Stimulated activated naive CD8-positive, alpha-beta T cell treated with anti-CD3 and anti-CD28 coated beads, Interleukin-15, Interleukin-2, amounts not matched to agents 100 ng/mL and 50 ng/mL, for 24 hours (primary cell): ENCODE results near the gene CACNG5.
"Not testable (repeated sequence)": the region's sequence is repeated elsewhere in the genome, so short reads cannot be mapped to it uniquely, and the experiment has no call there.

Experiments
- H3K27ac Mint-ChIP-seq: one replicate; pipeline ENCODE4 v1.8.0; 2021; ENCODE audit warnings: mild to moderate bottlenecking, mixed read lengths
- H3K27me3 Mint-ChIP-seq: one replicate; pipeline ENCODE4 v1.8.0; 2021; ENCODE audit warnings: mixed read lengths
- H3K36me3 Mint-ChIP-seq: one replicate; pipeline ENCODE4 v1.8.0; 2021; ENCODE audit warnings: low read depth, mixed read lengths
- H3K4me1 Mint-ChIP-seq: one replicate; pipeline ENCODE4 v1.8.0; 2021; ENCODE audit warnings: low read depth, mixed read lengths
- H3K4me3 Mint-ChIP-seq: one replicate; pipeline ENCODE4 v1.8.0; 2021; ENCODE audit warnings: mild to moderate bottlenecking, mixed read lengths
- H3K9me3 Mint-ChIP-seq: one replicate; pipeline ENCODE4 v1.8.0; 2021; ENCODE audit warnings: mixed read lengths

Gene CACNG5

GRCh38 chr17:66898536-66898935 is 63.6 kb downstream of the CACNG5 start:
- Mint-ChIP-seq H3K27ac (no peak overlapping the region), H3K36me3 (no peaks in the 10 kb centered on the region), H3K4me1 (no peaks in the 10 kb centered on the region), H3K4me3 (no peak overlapping the region), H3K27me3 (peaks cover 2% of the 10 kb centered on the region), H3K9me3 (no peaks in the 10 kb centered on the region)

GRCh38 chr17:66900126-66901010 is 65.5 kb downstream of the CACNG5 start:
- Mint-ChIP-seq H3K27ac (no peak overlapping the region), H3K4me1 (no peaks in the 10 kb centered on the region), H3K4me3 (no peak overlapping the region), H3K36me3 (no peaks in the 10 kb centered on the region), H3K27me3 (peaks cover 3% of the 10 kb centered on the region), H3K9me3 (no peaks in the 10 kb centered on the region)

- H3K4me1 Mint-ChIP-seq, H3K9me3 Mint-ChIP-seq, H3K36me3 Mint-ChIP-seq, H3K27me3 Mint-ChIP-seq, H3K4me3 Mint-ChIP-seq, H3K27ac Mint-ChIP-seq: not testable (repeated sequence)
Observed at GRCh38 chr17:66903296-66903695, 68.4 kb downstream of the CACNG5 start.

- Mint-ChIP-seq H3K27me3 (peaks cover 3% of the 10 kb centered on the region), H3K4me3 (no peak overlapping the region), H3K4me1 (no peaks in the 10 kb centered on the region)
Observed at GRCh38 chr17:66903781-66904180, 68.9 kb downstream of the CACNG5 start.

GRCh38 chr17:66904760-66905624 is 70.1 kb downstream of the CACNG5 start:
- H3K27me3 Mint-ChIP-seq: peaks cover 3% of the 10 kb centered on the region
- no peaks in the 10 kb centered on the region for H3K36me3 Mint-ChIP-seq
- no peaks in the 10 kb centered on the region for H3K4me1 Mint-ChIP-seq
- no peaks in the 10 kb centered on the region for H3K9me3 Mint-ChIP-seq
- H3K27ac Mint-ChIP-seq: no peak overlapping the region
- H3K4me3 Mint-ChIP-seq: no peak overlapping the region

More at GRCh38 chr17:66903781-66904180, 68.9 kb downstream of the CACNG5 start:
- H3K36me3 Mint-ChIP-seq: no peaks in the 10 kb centered on the region
- no peak overlapping the region for H3K27ac Mint-ChIP-seq
- H3K9me3 Mint-ChIP-seq: no peaks in the 10 kb centered on the region

GRCh38 chr17:66906321-66907278 is 71.7 kb downstream of the CACNG5 start:
- no peaks in the 10 kb centered on the region for H3K36me3 Mint-ChIP-seq
- H3K27me3 Mint-ChIP-seq: peaks cover 3% of the 10 kb centered on the region
- no peak overlapping the region for H3K27ac Mint-ChIP-seq
- H3K9me3 Mint-ChIP-seq: no peaks in the 10 kb centered on the region
- no peak overlapping the region for H3K4me3 Mint-ChIP-seq
- H3K4me1 Mint-ChIP-seq: no peaks in the 10 kb centered on the region

GRCh38 chr17:66909804-66910373 is 75.0 kb downstream of the CACNG5 start:
- Mint-ChIP-seq H3K4me1 (no peaks in the 10 kb centered on the region), H3K4me3 (no peak overlapping the region), H3K36me3 (no peaks in the 10 kb centered on the region), H3K27ac (no peak overlapping the region), H3K9me3 (no peaks in the 10 kb centered on the region), H3K27me3 (peaks cover 3% of the 10 kb centered on the region)

- no peaks in the 10 kb centered on the region for H3K36me3 Mint-ChIP-seq
- peaks cover 5% of the 10 kb centered on the region for H3K27me3 Mint-ChIP-seq
- no peaks in the 10 kb centered on the region for H3K4me1 Mint-ChIP-seq
- H3K4me3 Mint-ChIP-seq: no peak overlapping the region
- no peak overlapping the region for H3K27ac Mint-ChIP-seq
- no peaks in the 10 kb centered on the region for H3K9me3 Mint-ChIP-seq
Observed at GRCh38 chr17:66910651-66911285, 75.9 kb downstream of the CACNG5 start.

GRCh38 chr17:66915204-66915611 is 80.3 kb downstream of the CACNG5 start:
- Mint-ChIP-seq H3K27me3 (peaks cover 13% of the 10 kb centered on the region), H3K36me3 (no peaks in the 10 kb centered on the region)

GRCh38 chr17:66915792-66916191 is 80.9 kb downstream of the CACNG5 start:
- Mint-ChIP-seq H3K4me1 (no peaks in the 10 kb centered on the region), H3K27ac (no peak overlapping the region)

More at GRCh38 chr17:66915204-66915611, 80.3 kb downstream of the CACNG5 start:
- no peak overlapping the region for H3K27ac Mint-ChIP-seq
- H3K9me3 Mint-ChIP-seq: no peaks in the 10 kb centered on the region
- no peaks in the 10 kb centered on the region for H3K4me1 Mint-ChIP-seq
- H3K4me3 Mint-ChIP-seq: no peak overlapping the region

GRCh38 chr17:66916946-66917345 is 82.0 kb downstream of the CACNG5 start:
- Mint-ChIP-seq H3K27ac (no peak overlapping the region), H3K4me3 (no peak overlapping the region), H3K4me1 (no peaks in the 10 kb centered on the region), H3K9me3 (peaks cover 5% of the 10 kb centered on the region), H3K36me3 (peaks cover 4% of the 10 kb centered on the region), H3K27me3 (peaks cover 17% of the 10 kb centered on the region)

More at GRCh38 chr17:66915792-66916191, 80.9 kb downstream of the CACNG5 start:
- H3K9me3 Mint-ChIP-seq: no peaks in the 10 kb centered on the region
- no peaks in the 10 kb centered on the region for H3K36me3 Mint-ChIP-seq
- H3K4me3 Mint-ChIP-seq: no peak overlapping the region
- peaks cover 13% of the 10 kb centered on the region for H3K27me3 Mint-ChIP-seq

GRCh38 chr17:66918896-66919295 is 84.0 kb downstream of the CACNG5 start:
- Mint-ChIP-seq H3K9me3 (peaks cover 7% of the 10 kb centered on the region), H3K27ac (no peak overlapping the region), H3K27me3 (peaks cover 19% of the 10 kb centered on the region), H3K36me3 (peaks cover 4% of the 10 kb centered on the region), H3K4me3 (no peak overlapping the region), H3K4me1 (no peaks in the 10 kb centered on the region)

- H3K4me1 Mint-ChIP-seq: no peaks in the 10 kb centered on the region
- peaks cover 26% of the 10 kb centered on the region for H3K27me3 Mint-ChIP-seq
- no peak overlapping the region for H3K27ac Mint-ChIP-seq
- no peak overlapping the region for H3K4me3 Mint-ChIP-seq
- H3K36me3 Mint-ChIP-seq: peaks cover 4% of the 10 kb centered on the region
- peaks cover 7% of the 10 kb centered on the region for H3K9me3 Mint-ChIP-seq
Observed at GRCh38 chr17:66920435-66920834, 85.5 kb downstream of the CACNG5 start.

GRCh38 chr17:66920950-66921349 is 86.0 kb downstream of the CACNG5 start:
- peaks cover 7% of the 10 kb centered on the region for H3K9me3 Mint-ChIP-seq
- no peak overlapping the region for H3K4me3 Mint-ChIP-seq
- peaks cover 25% of the 10 kb centered on the region for H3K27me3 Mint-ChIP-seq
- H3K4me1 Mint-ChIP-seq: no peaks in the 10 kb centered on the region
- no peak overlapping the region for H3K27ac Mint-ChIP-seq
- peaks cover 4% of the 10 kb centered on the region for H3K36me3 Mint-ChIP-seq
